Measurements from ENCODE around the gene EIF4H.

The EIF4H gene

GRCh38 chr7:74173866-74174605, at the start of gene EIF4H:
Gene EIF4H, plus strand, starts transcription at chr7:74174356. Its CDS starts 28 bp downstream, at chr7:74174384.
- no peaks in the 10 kb centered on the region for H3K9me3 ChIP-seq (ENCODE audit: low read depth, low read length)
- TF ChIP-seq FOXP2 (optimal IDR thresholded peaks at IDR 0.05; ENCODE audit: control extremely low read depth, extremely low read length, insufficient read depth) (no peak), EZH2 (IDR thresholded peaks at IDR 0.05) (no peak), POLR2AphosphoS5 (IDR thresholded peaks at IDR 0.05; ENCODE audit: borderline replicate concordance, low read depth, low read length) (peak; percentile 83)
- peaks cover 33% of the 10 kb centered on the region for H3K36me3 ChIP-seq (ENCODE audit: insufficient read depth, low read length)
- H3K27ac ChIP-seq, result peak within 1 kb of the TSS; percentile 91
- peak within 1 kb of the TSS; percentile 94 for H3K4me3 ChIP-seq
- H3K9ac ChIP-seq (ENCODE audit: insufficient read length), result peak within 1 kb of the TSS; percentile 97
- peak; percentile 64 for DNase-seq (ENCODE audit: low read depth, low spot score)

GRCh38 chr7:74126220-74126880, 47.8 kb upstream of the EIF4H start:
- Histone ChIP-seq H3K36me3 (ENCODE audit: insufficient read depth, low read length) (no peaks in the 10 kb centered on the region; the same call in 1 of the 2 replicates), H3K9me3 (ENCODE audit: low read depth, low read length) (no peaks in the 10 kb centered on the region), H3K9ac (ENCODE audit: insufficient read length) (no peak overlapping the region), H3K27ac (no peak overlapping the region), H3K4me3 (no peak overlapping the region)
- TF ChIP-seq EZH2 (IDR thresholded peaks at IDR 0.05), result no peak
- TF ChIP-seq POLR2AphosphoS5 (IDR thresholded peaks at IDR 0.05; ENCODE audit: borderline replicate concordance, low read depth, low read length), result no peak
- no peak for TF ChIP-seq FOXP2 (optimal IDR thresholded peaks at IDR 0.05; ENCODE audit: control extremely low read depth, extremely low read length, insufficient read depth)
- no peak for DNase-seq (ENCODE audit: low read depth, low spot score)

- Histone ChIP-seq H3K4me3 (no peak overlapping the region), H3K9ac (ENCODE audit: insufficient read length) (no peak overlapping the region), H3K9me3 (ENCODE audit: low read depth, low read length) (no peaks in the 10 kb centered on the region), H3K27ac (no peak overlapping the region), H3K36me3 (ENCODE audit: insufficient read depth, low read length) (no peaks in the 10 kb centered on the region)
- DNase-seq (ENCODE audit: low read depth, low spot score), result no peak
- no peak for TF ChIP-seq FOXP2 (optimal IDR thresholded peaks at IDR 0.05; ENCODE audit: control extremely low read depth, extremely low read length, insufficient read depth)
- TF ChIP-seq EZH2 (IDR thresholded peaks at IDR 0.05), result no peak
- TF ChIP-seq POLR2AphosphoS5 (IDR thresholded peaks at IDR 0.05; ENCODE audit: borderline replicate concordance, low read depth, low read length), result no peak
These were observed 44.3 kb upstream of the EIF4H start for GRCh38 chr7:74129887-74130286.

GRCh38 chr7:74130518-74130917, 43.6 kb upstream of the EIF4H start:
- Histone ChIP-seq H3K4me3 (no peak overlapping the region), H3K9ac (ENCODE audit: insufficient read length) (no peak overlapping the region), H3K36me3 (ENCODE audit: insufficient read depth, low read length) (no peaks in the 10 kb centered on the region), H3K27ac (no peak overlapping the region), H3K9me3 (ENCODE audit: low read depth, low read length) (no peaks in the 10 kb centered on the region)
- TF ChIP-seq FOXP2 (optimal IDR thresholded peaks at IDR 0.05; ENCODE audit: control extremely low read depth, extremely low read length, insufficient read depth) (no peak), POLR2AphosphoS5 (IDR thresholded peaks at IDR 0.05; ENCODE audit: borderline replicate concordance, low read depth, low read length) (no peak), EZH2 (IDR thresholded peaks at IDR 0.05) (no peak)
- no peak for DNase-seq (ENCODE audit: low read depth, low spot score)

GRCh38 chr7:74134117-74134620, 40.0 kb upstream of the EIF4H start:
- no peaks in the 10 kb centered on the region for H3K36me3 ChIP-seq (ENCODE audit: insufficient read depth, low read length)
- no peak overlapping the region for H3K27ac ChIP-seq
- DNase-seq (ENCODE audit: low read depth, low spot score), result peak; percentile 5
- no peak overlapping the region for H3K4me3 ChIP-seq
- H3K9ac ChIP-seq (ENCODE audit: insufficient read length), result no peak overlapping the region
- H3K9me3 ChIP-seq (ENCODE audit: low read depth, low read length), result no peaks in the 10 kb centered on the region
- TF ChIP-seq EZH2 (IDR thresholded peaks at IDR 0.05) (no peak), FOXP2 (optimal IDR thresholded peaks at IDR 0.05; ENCODE audit: control extremely low read depth, extremely low read length, insufficient read depth) (no peak)

GRCh38 chr7:74138334-74138867, 35.8 kb upstream of the EIF4H start:
- DNase-seq (ENCODE audit: low read depth, low spot score), result no peak

GRCh38 chr7:74138945-74139843, 35.0 kb upstream of the EIF4H start:
- Histone ChIP-seq H3K27ac (no peak overlapping the region), H3K9me3 (ENCODE audit: low read depth, low read length) (no peaks in the 10 kb centered on the region), H3K36me3 (ENCODE audit: insufficient read depth, low read length) (no peaks in the 10 kb centered on the region), H3K4me3 (no peak overlapping the region), H3K9ac (ENCODE audit: insufficient read length) (no peak overlapping the region)
- TF ChIP-seq POLR2AphosphoS5 (IDR thresholded peaks at IDR 0.05; ENCODE audit: borderline replicate concordance, low read depth, low read length) (no peak), FOXP2 (optimal IDR thresholded peaks at IDR 0.05; ENCODE audit: control extremely low read depth, extremely low read length, insufficient read depth) (no peak), EZH2 (IDR thresholded peaks at IDR 0.05) (no peak)
- no peak for DNase-seq (ENCODE audit: low read depth, low spot score)

More at GRCh38 chr7:74138334-74138867, 35.8 kb upstream of the EIF4H start:
- no peak overlapping the region for H3K27ac ChIP-seq
- H3K9me3 ChIP-seq (ENCODE audit: low read depth, low read length), result no peaks in the 10 kb centered on the region
- no peak overlapping the region for H3K4me3 ChIP-seq
- no peak for TF ChIP-seq FOXP2 (optimal IDR thresholded peaks at IDR 0.05; ENCODE audit: control extremely low read depth, extremely low read length, insufficient read depth)
- TF ChIP-seq EZH2 (IDR thresholded peaks at IDR 0.05), result no peak
- TF ChIP-seq POLR2AphosphoS5 (IDR thresholded peaks at IDR 0.05; ENCODE audit: borderline replicate concordance, low read depth, low read length), result no peak
- H3K36me3 ChIP-seq (ENCODE audit: insufficient read depth, low read length), result no peaks in the 10 kb centered on the region
- H3K9ac ChIP-seq (ENCODE audit: insufficient read length), result no peak overlapping the region

Data from SK-N-MC (cell line).